PFSK-1 (cell line): ENCODE results near the gene MTHFSD.

Source experiments
- FOXP2 ChIP-seq: optimal IDR thresholded peaks from 2 replicates; pipeline ENCODE3; 2011; ENCODE audit warnings: borderline replicate concordance, control low read depth, inconsistent platforms; ENCODE audit not compliant: insufficient read depth; ENCODE audit errors: extremely low read length, extremely low read depth
- POLR2AphosphoS5 ChIP-seq: IDR thresholded peaks from 2 replicates; pipeline ENCODE4 v1.6.1; 2012; ENCODE audit warnings: low read depth, mild to moderate bottlenecking, control low read depth, low read length, moderate library complexity
- REST ChIP-seq, 2 experiments: IDR thresholded peaks; 2 replicates each; pipeline versions ENCODE4 v1.6.1 to v1.8.0; 2011 to 2012; ENCODE audit warnings: low read depth in 2 of 2, low read length in 2 of 2, control low read depth in 1 of 2, inconsistent platforms in 1 of 2, mild to moderate bottlenecking in 1 of 2, moderate library complexity in 1 of 2; ENCODE audit not compliant: insufficient read depth in 1 of 2
- SIN3A ChIP-seq: IDR thresholded peaks from 2 replicates; pipeline ENCODE4 v1.6.1; 2012; ENCODE audit warnings: mild to moderate bottlenecking, low read length, moderate library complexity, borderline replicate concordance; ENCODE audit not compliant: insufficient read depth
- TAF1 ChIP-seq: IDR thresholded peaks from 2 replicates; pipeline ENCODE4 v1.6.1; 2012; ENCODE audit warnings: low read length, control low read depth, borderline replicate concordance; ENCODE audit not compliant: insufficient read depth

MTHFSD gene

GRCh38 chr16:86566966-86567700 lies 12.1 kb upstream of the MTHFSD start:
- no peak for TF ChIP-seq FOXP2
- TF ChIP-seq TAF1, result 0 out of 2 replicates have a peak, but pooled peaks have one; percentile 1

- TF ChIP-seq REST (IDR thresholded peaks at IDR 0.05; ENCODE audit: insufficient read depth in 1 of 2, low read depth in 2 of 2, low read length in 2 of 2), result no peak
- TF ChIP-seq POLR2AphosphoS5, result peak; percentile 56; the same call in 1 of the 2 replicates
- TF ChIP-seq TAF1, result peak; percentile 59; the same call in 1 of the 2 replicates
- no peak for TF ChIP-seq FOXP2
- TF ChIP-seq SIN3A, result no peak
These were observed 11.5 kb upstream of the MTHFSD start, which contains the start of gene FOXC2 for GRCh38 chr16:86566601-86566965. FOXC2 (plus strand) TSS chr16:86566829; CDS start chr16:86567336, 507 bp downstream.

- TF ChIP-seq REST (IDR thresholded peaks at IDR 0.05; ENCODE audit: insufficient read depth in 1 of 2, low read depth in 2 of 2, low read length in 2 of 2), result no peak
- no peak for TF ChIP-seq SIN3A
- no peak for TF ChIP-seq TAF1
- no peak for TF ChIP-seq FOXP2
These were observed 10.8 kb upstream of the MTHFSD start for GRCh38 chr16:86565644-86566511.

GRCh38 chr16:86565181-86565631 lies 10.2 kb upstream of the MTHFSD start:
- TF ChIP-seq REST (IDR thresholded peaks at IDR 0.05; ENCODE audit: insufficient read depth in 1 of 2, low read depth in 2 of 2, low read length in 2 of 2) (no peak), POLR2AphosphoS5 (no peak)

- TF ChIP-seq REST (IDR thresholded peaks at IDR 0.05; ENCODE audit: insufficient read depth in 1 of 2, low read depth in 2 of 2, low read length in 2 of 2), result no peak
- TF ChIP-seq SIN3A, result no peak
These were observed 8.7 kb upstream of the MTHFSD start for GRCh38 chr16:86563469-86564345.
